DMS53 treated with DMSO at 0.1 percent for 48 hours (cell line): ENCODE data around the gene SLC5A11.
A peak's percentile ranks its signal among the peaks of the same experiment; 100 is the strongest.
"Not testable (repeated sequence)": the region's sequence is repeated elsewhere in the genome, so short reads cannot be mapped to it uniquely, and the experiment has no call there.

Experiments used
- DNase-seq: peaks from one replicate; lab custom pipeline; 2025; ENCODE audit not compliant: unreplicated experiment; lab: John Stamatoyannopoulos, UW

Gene SLC5A11

GRCh38 chr16:24834459-24835335 lies 11.1 kb upstream of the SLC5A11 start:
- DNase-seq: peak; percentile 26

- no peak for DNase-seq
These were observed 8.9 kb upstream of the SLC5A11 start for GRCh38 chr16:24836836-24837235.

GRCh38 chr16:24837969-24838368 lies 7.8 kb upstream of the SLC5A11 start:
- DNase-seq: no peak

- no peak for DNase-seq
These were observed 7.1 kb upstream of the SLC5A11 start for GRCh38 chr16:24838554-24839266.

- no peak for DNase-seq
These were observed 6.3 kb upstream of the SLC5A11 start for GRCh38 chr16:24839347-24839972.

- no peak for DNase-seq
These were observed 4.5 kb upstream of the SLC5A11 start for GRCh38 chr16:24841291-24841690.

GRCh38 chr16:24844101-24845030 lies 1.4 kb upstream of the SLC5A11 start:
- DNase-seq: peak; percentile 52

GRCh38 chr16:24845031-24845365 lies 765 bp upstream of the SLC5A11 start:
- not testable (repeated sequence) for DNase-seq

- DNase-seq: no peak
These were observed 990 bp downstream of the SLC5A11 start for GRCh38 chr16:24846548-24847357.

GRCh38 chr16:24847358-24847664 lies 1.5 kb downstream of the SLC5A11 start:
- no peak for DNase-seq

GRCh38 chr16:24848065-24848464 lies 2.3 kb downstream of the SLC5A11 start:
- no peak for DNase-seq

- no peak for DNase-seq
These were observed 3.9 kb downstream of the SLC5A11 start for GRCh38 chr16:24849641-24850040.

GRCh38 chr16:24850289-24850938 lies 4.7 kb downstream of the SLC5A11 start:
- DNase-seq: no peak

- DNase-seq: no peak
These were observed 5.9 kb downstream of the SLC5A11 start for GRCh38 chr16:24851700-24852099.

GRCh38 chr16:24852281-24852721 lies 6.5 kb downstream of the SLC5A11 start:
- no peak for DNase-seq

GRCh38 chr16:24853169-24853824 lies 7.5 kb downstream of the SLC5A11 start:
- DNase-seq: no peak

GRCh38 chr16:24853830-24854229 lies 8.1 kb downstream of the SLC5A11 start:
- peak; percentile 33 for DNase-seq

GRCh38 chr16:24854607-24855171 lies 8.9 kb downstream of the SLC5A11 start:
- no peak for DNase-seq

GRCh38 chr16:24855678-24856077 lies 9.9 kb downstream of the SLC5A11 start:
- no peak for DNase-seq
